GM12878 (cell line): ENCODE measurements around the gene NHLRC4. TPM values are rescaled to one million over a fixed set of nuclear protein-coding genes. Genes with fewer than 3 reads are reported as not detected.

Experiments used
- ATAC-seq: fragments of 200-7000 bp; cut with Tn5 transposase; 3 replicates; pipeline ENCODE4 v1.9.1; 2020; ENCODE audit warnings: mild to moderate bottlenecking, moderate library complexity
- BruUV-seq: library from RNA; stranded (reverse); fragments of 400-500 nt; replicated peaks from 2 replicates; lab custom pipeline; 2021; lab: Mats Ljungman, UMichigan
- CTCF ChIA-PET: fragments of 300-600 bp; sonication (Branson Sonifier 250); formaldehyde crosslinking; extraction: SDS; loops from one replicate; lab custom pipeline; 2021; ENCODE audit warnings: inconsistent platforms; lab: Yijun Ruan, JAX
- POLR2A ChIA-PET: fragments of 350-600 bp; formaldehyde crosslinking; extraction: SDS; loops from one replicate; lab custom pipeline; 2021; ENCODE audit warnings: inconsistent platforms; lab: Charles Lee
- RAD21 ChIA-PET: fragments of 300-600 bp; sonication (Branson Sonifier 250); formaldehyde crosslinking; loops from one replicate; lab custom pipeline; 2023; ENCODE audit warnings: antibody characterized with exemption; ENCODE audit not compliant: unreplicated experiment; lab: Charles Lee
- SMC1A ChIA-PET: fragments of 300-600 bp; sonication (Branson Sonifier 250); formaldehyde crosslinking; loops from one replicate; lab custom pipeline; 2023; ENCODE audit not compliant: unreplicated experiment, uncharacterized antibody; lab: Charles Lee
- DNase-seq: peaks from one replicate; pipeline ENCODE4 v3.0.0-alpha.2; 2011; ENCODE audit warnings: low read depth, low spot score
- FAIRE-seq: peaks from 3 replicates; lab custom pipeline; 2011; peaks lifted over from hg19 to GRCh38; lab: Jason Lieb, UNC
- H2AFZ ChIP-seq: 2 replicates; pipeline ENCODE4 v1.6.0; 2011; ENCODE audit warnings: low read depth, low read length, control low read depth; ENCODE audit not compliant: control insufficient read depth
- H3K27ac ChIP-seq: 2 replicates; pipeline ENCODE4 v1.5.1; 2011; ENCODE audit warnings: control low read depth; ENCODE audit not compliant: control insufficient read depth, insufficient read depth
- H3K27me3 ChIP-seq, 2 experiments: replicated peaks in 1 of 2; 2 replicates each; pipeline versions ENCODE4 v1.6.0 to v1.6.1; 2011; ENCODE audit warnings: low read length in 1 of 2; ENCODE audit not compliant: control insufficient read depth in 2 of 2, insufficient read depth in 2 of 2
- H3K36me3 ChIP-seq, 2 experiments: 2 replicates each; pipeline ENCODE4 v1.5.1; 2011; ENCODE audit warnings: low read length in 1 of 2; ENCODE audit not compliant: control insufficient read depth in 2 of 2, insufficient read depth in 2 of 2
- H3K4me1 ChIP-seq: 2 replicates; pipeline ENCODE4 v1.6.1; 2011; ENCODE audit warnings: mild to moderate bottlenecking, low read length, moderate library complexity, mixed read lengths; ENCODE audit not compliant: control insufficient read depth, insufficient read depth
- H3K4me2 ChIP-seq: 2 replicates; pipeline ENCODE4 v1.6.0; 2011; ENCODE audit warnings: control low read depth; ENCODE audit not compliant: control insufficient read depth, insufficient read depth
- H3K4me3 ChIP-seq: fragments of 200-600 bp; sonication (generic); 2 replicates; pipeline ENCODE4 v1.5.1; 2016
- H3K79me2 ChIP-seq: 2 replicates; pipeline ENCODE4 v1.6.0; 2011; ENCODE audit warnings: low read length; ENCODE audit not compliant: control insufficient read depth, insufficient read depth
- H3K9ac ChIP-seq: 2 replicates; pipeline ENCODE4 v1.8.0; 2011; ENCODE audit warnings: low read length, control low read depth, mixed read lengths; ENCODE audit not compliant: control insufficient read depth, insufficient read depth
- H3K9me3 ChIP-seq: replicated peaks from 3 replicates; pipeline ENCODE4 v1.5.1; 2011; ENCODE audit warnings: mild to moderate bottlenecking, low read length; ENCODE audit not compliant: control insufficient read depth, insufficient read depth
- H4K20me1 ChIP-seq: 2 replicates; pipeline ENCODE4 v1.6.0; 2011; ENCODE audit not compliant: control insufficient read depth, insufficient read depth
- IKZF1 ChIP-seq: fragments of 450-650 bp; conservative IDR thresholded peaks from 2 replicates; pipeline ENCODE4 v1.6.1; 2017; ENCODE audit warnings: antibody characterized with exemption, mild to moderate bottlenecking
- WGBS: methylation state at CpG from one replicate; pipeline ENCODE4 v1.1.6; 2016; ENCODE audit warnings: low lambda C conversion rate; ENCODE audit not compliant: insufficient replicate concordance, insufficient coverage; ENCODE audit errors: missing lambda C conversion rate; 5-methylcytosine and 5-hydroxymethylcytosine counted together
- in situ Hi-C: fragments of 300-500 bp; cut with MboI; formaldehyde crosslinking; loops from 9 replicates; pipeline ENCODE4 v1.14.3; 2018; ENCODE audit warnings: mixed read lengths
- intact Hi-C: fragments of 100-400 bp; cut with micrococcal nuclease; formaldehyde crosslinking; loops from one replicate; pipeline ENCODE4 v1.14.2; 2022; ENCODE audit not compliant: unreplicated experiment
- polyA plus RNA-seq, 11 experiments: library from polyadenylated mRNA; depleted of rRNA in 4 of 11; unstranded in 6 of 11; stranded (reverse) in 5 of 11; fragments of >200 nt; fragmentation: Nextera tagmentation in 4 of 11; fragmentation: Illumina TruSeq in 1 of 11; extraction: Ambion mirVana in 4 of 11; extraction: Trizol in 1 of 11; gene quantifications; 1 replicate in 1 of 11; 2 replicates in 10 of 11; pipeline versions ENCODE4 v1.2.1 to v1.2.3, GENCODE V29; 2011 to 2016; ENCODE audit warnings: inconsistent platforms in 2 of 11, missing spikeins in 2 of 11, low read depth in 1 of 11
- total RNA-seq, 4 experiments: library from RNA; depleted of rRNA in 3 of 4; stranded (reverse); fragments of >200 nt in 3 of 4; fragmentation: Illumina TruSeq in 1 of 4; extraction: Trizol in 1 of 4; gene quantifications; 2 replicates each; pipeline versions ENCODE4 v1.2.1 to v1.2.3, GENCODE V29; 2013 to 2021
- TF ChIP-seq, protein P1 (sequence below): fragments of 450-650 bp; IDR thresholded peaks from 2 replicates; pipeline ENCODE4 v1.6.1; 2016; ENCODE audit warnings: mild to moderate bottlenecking
- TF ChIP-seq, protein P2 (sequence below), 3 experiments: IDR thresholded peaks in 2 of 3; conservative IDR thresholded peaks in 1 of 3; 2 replicates each; pipeline ENCODE4 v1.5.1; 2011; ENCODE audit warnings: low read depth in 3 of 3, low read length in 3 of 3, mild to moderate bottlenecking in 3 of 3, control low read depth in 2 of 3, moderate library complexity in 2 of 3, inconsistent platforms in 1 of 3, mixed read lengths in 1 of 3; ENCODE audit not compliant: control insufficient read depth in 2 of 3, insufficient read depth in 1 of 3; ENCODE audit errors: extremely low read depth in 1 of 3
- TF ChIP-seq, protein P3 (sequence below): IDR thresholded peaks from 2 replicates; pipeline ENCODE4 v1.6.1; 2012; ENCODE audit warnings: low read depth, low read length, improper control_type of control experiment

NHLRC4 gene
- total and polyA plus RNA-seq, 10 of the 15 experiments (the other 5 are each of a cell fraction or from before 2014, with no cell fraction given) = 0.07 to 1.1 (median 0.57) TPM; not detected in 3

DNA sequence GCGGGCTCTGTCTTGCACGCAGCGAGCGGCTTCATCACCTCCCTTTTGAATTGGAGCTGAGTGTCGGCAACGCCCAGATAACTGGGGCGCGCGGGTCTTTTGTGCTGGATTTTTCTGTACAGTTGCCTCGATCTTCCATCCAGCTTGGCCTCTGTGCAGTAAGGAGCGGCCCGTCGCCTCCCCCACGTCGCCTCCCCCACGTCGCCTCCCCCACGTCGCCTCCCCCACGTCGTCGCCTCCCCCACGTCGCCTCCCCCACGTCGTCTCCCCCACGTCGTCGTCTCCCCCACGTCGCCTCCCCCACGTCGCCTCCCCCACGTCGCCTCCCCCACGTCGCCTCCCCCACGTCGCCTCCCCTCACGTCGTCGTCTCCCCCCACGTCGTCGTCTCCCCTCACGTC, 22.3 kb upstream of the NHLRC4 start:
- no peak overlapping the region for H2AFZ ChIP-seq
- intact Hi-C loops = no loop called here
- no peak overlapping the region for H3K9ac ChIP-seq
- ChIA-PET SMC1A (no interaction called here), RAD21 (no interaction called here), CTCF (no interaction called here), POLR2A (no interaction called here)
- no peaks in the 10 kb centered on the region; the same call in 1 of the 2 replicates for H3K79me2 ChIP-seq
- in situ Hi-C loops = no loop called here
- no peaks in the 10 kb centered on the region for H3K27me3 ChIP-seq
- no peaks in the 10 kb centered on the region for H3K9me3 ChIP-seq
- no TSS peak for BruUV-seq
- H3K36me3 ChIP-seq = peaks cover 0 to 15% of the 10 kb centered on the region in 2 experiments; a peak in 2 of 4 replicates
- H3K27ac ChIP-seq = no peak overlapping the region
- no peak overlapping the region for H3K4me3 ChIP-seq
- TF ChIP-seq, protein P1, sequence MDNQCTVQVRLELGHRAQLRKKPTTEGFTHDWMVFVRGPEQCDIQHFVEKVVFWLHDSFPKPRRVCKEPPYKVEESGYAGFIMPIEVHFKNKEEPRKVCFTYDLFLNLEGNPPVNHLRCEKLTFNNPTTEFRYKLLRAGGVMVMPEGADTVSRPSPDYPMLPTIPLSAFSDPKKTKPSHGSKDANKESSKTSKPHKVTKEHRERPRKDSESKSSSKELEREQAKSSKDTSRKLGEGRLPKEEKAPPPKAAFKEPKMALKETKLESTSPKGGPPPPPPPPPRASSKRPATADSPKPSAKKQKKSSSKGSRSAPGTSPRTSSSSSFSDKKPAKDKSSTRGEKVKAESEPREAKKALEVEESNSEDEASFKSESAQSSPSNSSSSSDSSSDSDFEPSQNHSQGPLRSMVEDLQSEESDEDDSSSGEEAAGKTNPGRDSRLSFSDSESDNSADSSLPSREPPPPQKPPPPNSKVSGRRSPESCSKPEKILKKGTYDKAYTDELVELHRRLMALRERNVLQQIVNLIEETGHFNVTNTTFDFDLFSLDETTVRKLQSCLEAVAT = no peak
- TF ChIP-seq, protein P2, sequence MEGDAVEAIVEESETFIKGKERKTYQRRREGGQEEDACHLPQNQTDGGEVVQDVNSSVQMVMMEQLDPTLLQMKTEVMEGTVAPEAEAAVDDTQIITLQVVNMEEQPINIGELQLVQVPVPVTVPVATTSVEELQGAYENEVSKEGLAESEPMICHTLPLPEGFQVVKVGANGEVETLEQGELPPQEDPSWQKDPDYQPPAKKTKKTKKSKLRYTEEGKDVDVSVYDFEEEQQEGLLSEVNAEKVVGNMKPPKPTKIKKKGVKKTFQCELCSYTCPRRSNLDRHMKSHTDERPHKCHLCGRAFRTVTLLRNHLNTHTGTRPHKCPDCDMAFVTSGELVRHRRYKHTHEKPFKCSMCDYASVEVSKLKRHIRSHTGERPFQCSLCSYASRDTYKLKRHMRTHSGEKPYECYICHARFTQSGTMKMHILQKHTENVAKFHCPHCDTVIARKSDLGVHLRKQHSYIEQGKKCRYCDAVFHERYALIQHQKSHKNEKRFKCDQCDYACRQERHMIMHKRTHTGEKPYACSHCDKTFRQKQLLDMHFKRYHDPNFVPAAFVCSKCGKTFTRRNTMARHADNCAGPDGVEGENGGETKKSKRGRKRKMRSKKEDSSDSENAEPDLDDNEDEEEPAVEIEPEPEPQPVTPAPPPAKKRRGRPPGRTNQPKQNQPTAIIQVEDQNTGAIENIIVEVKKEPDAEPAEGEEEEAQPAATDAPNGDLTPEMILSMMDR (IDR thresholded peaks at IDR 0.05 in 2 of 3, conservative IDR thresholded peaks at IDR 0.05 in 1 of 3; ENCODE audit: control insufficient read depth in 2 of 3, extremely low read depth in 1 of 3, insufficient read depth in 1 of 3, low read depth in 3 of 3, low read length in 3 of 3) = no peak
- no peak for TF ChIP-seq IKZF1
- TF ChIP-seq, protein P3, sequence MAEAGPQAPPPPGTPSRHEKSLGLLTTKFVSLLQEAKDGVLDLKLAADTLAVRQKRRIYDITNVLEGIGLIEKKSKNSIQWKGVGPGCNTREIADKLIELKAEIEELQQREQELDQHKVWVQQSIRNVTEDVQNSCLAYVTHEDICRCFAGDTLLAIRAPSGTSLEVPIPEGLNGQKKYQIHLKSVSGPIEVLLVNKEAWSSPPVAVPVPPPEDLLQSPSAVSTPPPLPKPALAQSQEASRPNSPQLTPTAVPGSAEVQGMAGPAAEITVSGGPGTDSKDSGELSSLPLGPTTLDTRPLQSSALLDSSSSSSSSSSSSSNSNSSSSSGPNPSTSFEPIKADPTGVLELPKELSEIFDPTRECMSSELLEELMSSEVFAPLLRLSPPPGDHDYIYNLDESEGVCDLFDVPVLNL = no peak
- no peak for ATAC-seq
- 92% methylated on average over 13 of the region's 46 CpGs for WGBS
- H4K20me1 ChIP-seq = no peaks in the 10 kb centered on the region
- H3K4me1 ChIP-seq = no peaks in the 10 kb centered on the region
- DNase-seq = no peak
- H3K4me2 ChIP-seq = no peak overlapping the region
- no peak for FAIRE-seq
